NCI-H146 treated with DMSO at 0.1 percent for 48 hours (cell line): ENCODE results near the gene MKLN1.
A peak's percentile ranks its signal among the peaks of the same experiment; 100 is the strongest.
"Not testable (repeated sequence)": the region's sequence is repeated elsewhere in the genome, so short reads cannot be mapped to it uniquely, and the experiment has no call there.

Source experiments
- DNase-seq: peaks from one replicate; lab custom pipeline; 2025; ENCODE audit not compliant: unreplicated experiment; lab: John Stamatoyannopoulos, UW

The MKLN1 gene

DNA sequence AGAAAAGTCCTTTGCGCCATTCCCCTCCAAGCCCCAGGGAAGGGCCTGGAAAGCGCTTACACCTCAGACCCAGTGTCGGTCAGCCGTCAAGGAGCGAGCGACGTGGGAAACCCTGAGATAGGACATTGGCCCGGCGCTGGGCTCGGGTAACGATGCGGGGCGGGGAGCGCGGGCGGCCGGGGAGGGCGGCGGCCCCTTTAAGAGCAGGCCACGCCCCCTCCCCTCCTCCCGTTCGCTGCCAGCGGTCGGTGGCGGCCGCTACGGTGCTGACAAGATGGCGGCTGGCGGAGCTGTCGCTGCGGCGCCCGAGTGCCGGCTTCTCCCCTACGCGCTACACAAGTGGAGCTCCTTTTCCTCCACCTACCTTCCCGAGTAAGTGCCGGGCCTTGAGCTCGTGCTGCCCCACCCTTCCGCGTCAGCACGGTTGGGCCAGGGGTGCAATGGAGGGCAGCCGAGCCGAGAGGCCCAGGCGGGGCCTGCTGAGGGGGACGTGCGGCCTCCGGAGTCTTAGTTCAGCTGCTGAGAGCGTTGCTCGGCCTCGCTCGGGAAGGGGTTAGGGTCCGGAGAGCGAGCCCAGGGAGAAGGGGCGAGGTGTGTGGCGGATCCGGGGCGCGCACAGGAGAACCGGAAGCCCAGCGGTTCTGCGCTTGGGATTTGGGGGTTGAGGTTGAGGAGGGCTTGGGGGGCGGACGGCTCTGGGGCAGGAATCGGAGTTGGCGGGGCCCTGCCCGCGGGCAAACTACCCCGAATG lies at the start of gene MKLN1:
Gene MKLN1 (plus strand): TSS at position 251 of the 751 bp plus-strand sequence. CDS start 24 bp downstream, at position 275.
- DNase-seq = peak; percentile 83

DNA sequence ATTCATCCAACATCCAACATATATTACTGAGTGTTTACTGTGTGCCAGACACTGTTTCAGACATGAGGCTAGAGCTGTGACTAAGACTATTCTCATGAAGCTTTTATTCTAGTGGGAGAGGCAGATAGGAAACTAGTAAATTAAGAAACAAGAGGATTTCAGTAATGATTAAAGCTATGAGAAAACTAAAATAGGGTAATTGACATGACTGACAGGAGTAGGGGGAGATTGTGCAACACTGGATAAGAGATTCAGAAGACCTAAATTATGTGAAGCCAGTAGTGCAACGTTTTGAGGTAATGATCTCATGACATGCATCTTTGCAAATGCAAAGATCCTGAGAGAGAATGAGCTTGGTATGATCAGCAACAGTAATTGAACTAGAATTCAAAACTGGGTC lies 48.6 kb upstream of the MKLN1 start:
- DNase-seq = no peak

DNA sequence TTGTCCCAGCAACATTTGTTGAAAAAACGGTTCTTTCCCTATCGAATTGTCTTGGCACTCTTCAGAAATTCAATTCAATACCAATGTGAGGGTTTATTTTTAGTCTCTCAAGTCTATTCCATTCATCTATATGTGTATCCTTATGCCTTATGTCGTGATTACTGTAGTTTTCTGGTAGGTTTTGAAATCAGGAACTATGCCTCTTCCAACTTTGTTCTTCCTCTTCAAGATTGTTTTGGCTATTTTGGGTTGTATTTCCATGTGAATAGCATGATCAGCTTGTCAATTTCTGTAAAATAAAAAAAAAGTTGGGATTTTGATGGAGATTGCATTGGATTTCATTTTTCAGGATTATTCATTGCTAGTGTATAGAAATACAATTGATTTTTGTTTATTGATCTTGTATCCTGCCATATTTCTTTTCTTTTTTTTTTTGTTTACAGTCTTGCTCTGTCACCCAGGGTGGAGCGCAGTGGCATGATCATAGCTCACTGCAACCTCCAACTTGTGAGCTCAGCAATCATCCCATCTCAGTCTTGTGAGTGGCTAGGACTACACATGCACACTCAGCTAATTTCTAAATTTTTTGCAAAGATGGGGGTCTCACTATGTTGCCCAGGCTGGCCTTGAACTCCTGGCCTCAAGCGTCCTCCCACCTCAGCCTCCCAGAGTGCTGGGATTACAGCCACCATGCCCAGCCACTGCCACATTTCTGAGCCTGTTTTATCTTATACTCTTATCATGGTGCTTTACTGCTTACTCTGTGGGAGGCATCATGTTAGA lies 46.2 kb upstream of the MKLN1 start:
- no peak for DNase-seq

DNA sequence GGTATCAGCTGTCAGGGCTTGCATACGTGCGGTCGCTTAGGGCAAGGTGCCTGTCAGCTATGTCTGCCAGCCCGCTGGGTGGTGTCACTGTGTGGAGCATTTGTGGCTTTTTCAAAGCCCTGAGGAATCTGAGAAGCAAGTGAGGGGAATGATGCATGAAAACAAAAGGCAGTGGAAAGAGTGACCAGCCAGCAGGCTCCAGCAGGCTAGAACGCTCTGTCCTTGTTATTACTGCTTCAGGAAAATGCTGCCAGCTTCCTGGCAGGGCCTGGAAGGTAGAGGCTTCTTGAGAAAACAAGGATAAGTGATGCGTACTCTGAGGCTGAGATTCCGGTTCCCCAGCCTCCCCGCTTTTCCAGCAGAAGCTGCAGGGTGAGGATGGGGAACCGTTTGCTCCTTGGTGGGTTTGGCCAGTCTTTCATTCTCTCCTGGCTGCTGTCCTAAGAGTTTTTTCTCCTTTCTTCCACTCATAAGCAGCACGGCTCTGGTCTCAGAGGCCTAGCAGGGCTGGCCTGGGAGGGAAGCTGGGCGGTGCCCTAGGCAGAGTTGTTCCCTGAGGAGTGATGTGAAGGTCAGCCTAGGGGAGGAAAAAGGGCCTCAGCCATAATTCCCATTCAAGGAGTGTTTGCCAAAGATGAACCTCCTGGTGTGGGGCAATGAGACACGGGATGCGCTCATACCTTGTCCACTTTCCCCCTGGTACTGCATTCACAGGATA lies 42.8 kb upstream of the MKLN1 start:
- DNase-seq = peak; percentile 51

DNA sequence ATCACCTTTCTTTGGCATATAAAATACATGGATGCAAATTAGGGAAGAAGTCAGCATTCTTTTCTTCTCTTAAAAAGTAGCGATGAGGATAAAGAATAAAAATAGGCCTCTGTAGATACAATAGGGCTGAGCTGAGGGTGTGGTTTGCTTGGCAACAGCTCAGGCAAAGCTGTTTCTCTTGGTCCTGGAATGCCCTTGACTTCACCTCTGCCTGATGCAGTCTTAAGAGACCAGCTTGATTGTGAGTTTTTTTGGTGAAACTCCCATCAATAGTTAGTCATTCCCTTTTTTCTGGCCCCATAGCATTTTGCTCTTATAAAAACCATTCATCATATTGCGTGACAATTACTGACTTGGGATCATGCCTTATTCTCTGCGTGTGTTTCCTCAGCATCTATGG lies 42.1 kb upstream of the MKLN1 start:
- no peak for DNase-seq

DNA sequence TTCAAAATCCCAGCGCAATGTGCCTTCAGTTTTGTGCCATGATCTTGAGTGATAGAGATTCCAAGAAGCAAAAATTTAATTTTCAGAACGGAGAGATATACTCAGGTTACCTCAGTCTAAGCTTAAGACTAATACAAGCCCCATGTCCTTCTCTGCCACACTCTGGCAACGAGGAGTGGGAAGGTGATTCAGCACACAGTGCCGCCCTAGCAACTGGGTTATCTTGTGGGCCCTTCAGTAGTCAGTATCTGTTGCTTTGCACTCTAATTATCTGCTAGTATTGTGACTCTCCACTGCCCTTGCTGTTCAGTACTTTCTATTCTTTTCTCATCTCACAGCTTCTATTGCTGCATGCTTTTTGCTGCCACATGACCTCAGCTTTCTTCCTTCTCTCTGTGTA lies 39.2 kb upstream of the MKLN1 start:
- no peak for DNase-seq

DNA sequence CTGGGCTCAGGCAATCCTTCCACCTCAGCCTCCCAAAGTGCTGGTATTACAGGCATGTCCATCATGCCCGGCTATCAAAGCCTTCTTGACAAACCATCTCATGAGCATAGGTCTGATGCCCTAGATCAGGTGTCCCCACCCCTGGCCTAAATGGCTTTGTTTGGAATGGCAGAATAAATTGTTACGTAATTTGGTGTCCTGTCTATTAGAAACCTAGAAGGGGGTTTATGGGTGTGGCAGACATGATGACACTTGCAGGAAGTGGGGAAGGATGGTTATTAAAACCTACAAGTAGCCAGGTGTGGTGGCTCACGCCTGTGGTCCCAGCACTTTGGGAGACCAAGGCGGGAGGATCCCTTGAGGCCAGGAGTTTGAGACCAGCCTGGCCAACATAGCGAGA lies 38.6 kb upstream of the MKLN1 start:
- no peak for DNase-seq

DNA sequence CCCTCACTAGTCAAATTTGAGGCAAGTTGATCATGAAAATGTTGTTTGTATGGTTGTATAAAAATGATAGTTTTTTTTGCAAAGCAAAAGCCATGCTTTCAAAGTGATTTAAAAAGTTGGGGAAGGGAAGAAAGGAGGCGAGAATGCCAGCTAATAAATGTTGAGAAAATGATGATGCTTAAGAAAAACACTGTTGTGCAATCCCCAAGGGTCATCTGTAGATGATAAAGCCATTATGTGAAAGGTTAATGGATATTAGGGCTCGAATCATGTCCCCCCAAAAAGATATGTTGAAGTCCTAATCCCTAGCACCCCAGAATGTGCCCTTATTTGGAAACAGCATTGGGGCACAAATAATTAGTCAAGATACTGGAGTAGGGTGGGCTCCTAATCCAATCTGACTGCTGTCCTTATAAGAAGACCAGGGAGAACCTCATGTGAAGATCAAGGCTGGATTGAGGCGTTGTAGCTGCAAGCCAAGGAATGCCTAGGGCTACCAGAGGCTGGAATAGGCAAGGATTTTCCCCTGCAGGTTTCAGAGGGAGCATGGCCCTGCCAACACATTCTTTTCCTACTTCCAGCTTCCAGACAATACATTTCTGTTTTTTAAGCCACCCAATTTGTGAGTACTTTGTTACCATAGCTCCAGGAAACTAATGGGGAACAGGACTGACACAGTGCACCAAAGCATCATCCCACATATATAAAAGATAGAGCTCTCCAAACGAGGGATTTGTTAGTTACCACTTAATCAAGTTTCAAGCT lies 35.4 kb upstream of the MKLN1 start:
- no peak for DNase-seq

DNA sequence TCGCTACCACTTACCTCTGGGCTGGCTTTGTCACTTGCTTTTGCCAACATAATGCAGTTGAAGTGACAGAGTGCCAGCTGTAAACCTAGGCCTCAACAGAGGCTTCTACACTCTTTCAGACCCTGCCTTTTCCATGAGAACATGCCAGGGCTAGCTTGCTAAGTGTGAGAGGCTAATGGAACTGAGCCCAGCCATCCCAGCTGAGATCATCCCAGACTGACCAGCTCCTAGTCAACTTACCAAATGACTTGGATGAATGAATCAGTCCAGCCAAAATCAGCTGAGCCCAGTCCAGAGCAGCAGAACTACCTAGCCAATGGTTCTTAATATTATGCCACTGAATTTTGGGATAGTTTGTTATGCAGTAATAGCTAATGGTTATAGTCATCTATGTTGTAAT lies 34.7 kb upstream of the MKLN1 start:
- DNase-seq = no peak

DNA sequence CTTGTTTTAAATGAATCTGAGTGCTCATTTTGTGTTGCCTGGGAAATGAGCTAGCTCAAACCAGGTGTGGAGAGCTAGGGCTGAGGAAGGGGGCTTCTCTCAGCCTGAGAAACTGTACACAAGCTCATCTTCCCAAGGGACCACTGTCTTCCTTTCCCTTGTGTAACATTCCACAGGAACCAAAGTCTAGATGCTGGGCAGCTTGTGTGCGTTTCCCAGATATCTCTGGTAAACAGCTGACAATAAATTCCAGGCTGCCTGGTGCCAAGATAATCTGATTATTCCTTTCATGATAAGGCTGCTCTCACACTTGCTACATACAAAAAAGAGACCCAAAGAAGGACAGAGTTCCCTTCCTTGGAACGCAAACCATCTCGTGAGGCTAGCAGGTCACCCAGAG lies 33.1 kb upstream of the MKLN1 start:
- no peak for DNase-seq

DNA sequence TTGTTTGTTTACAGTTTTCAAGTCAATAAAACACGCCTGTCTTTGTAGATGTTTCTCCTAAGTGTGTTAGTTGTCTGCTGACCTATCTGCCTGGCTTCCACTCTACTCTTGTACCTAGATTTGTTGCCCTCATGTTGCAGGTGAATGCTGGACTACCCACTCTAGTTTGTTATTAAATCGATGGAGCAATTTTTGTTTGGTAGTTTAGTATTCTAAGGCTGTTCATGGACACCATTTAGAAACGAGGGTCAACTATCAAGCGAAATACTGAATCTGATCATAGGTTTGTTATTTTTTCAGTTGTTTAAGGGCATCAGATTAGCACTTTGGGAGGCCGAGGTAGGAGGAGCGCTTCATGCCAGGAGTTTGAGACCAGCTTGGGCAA lies 29.1 kb upstream of the MKLN1 start:
- DNase-seq = no peak

DNA sequence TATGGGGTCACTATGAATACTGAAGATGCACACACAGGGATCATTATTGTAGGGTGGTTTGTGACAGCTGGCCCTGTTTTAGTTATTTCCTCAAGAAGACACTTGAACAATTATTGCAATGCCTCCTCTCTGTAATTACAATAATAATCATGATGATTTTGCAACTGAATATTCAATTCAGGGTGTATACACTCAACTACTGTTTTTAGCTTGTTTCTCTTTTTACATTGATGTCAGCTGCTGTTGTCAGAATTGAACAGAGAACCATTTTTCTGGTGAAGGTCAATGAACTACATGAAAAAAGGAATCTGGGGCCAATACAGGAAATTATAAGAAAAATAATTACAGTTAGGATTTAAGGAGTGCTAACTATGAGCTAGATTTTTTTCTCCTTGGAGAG lies 28.6 kb upstream of the MKLN1 start:
- DNase-seq = no peak

DNA sequence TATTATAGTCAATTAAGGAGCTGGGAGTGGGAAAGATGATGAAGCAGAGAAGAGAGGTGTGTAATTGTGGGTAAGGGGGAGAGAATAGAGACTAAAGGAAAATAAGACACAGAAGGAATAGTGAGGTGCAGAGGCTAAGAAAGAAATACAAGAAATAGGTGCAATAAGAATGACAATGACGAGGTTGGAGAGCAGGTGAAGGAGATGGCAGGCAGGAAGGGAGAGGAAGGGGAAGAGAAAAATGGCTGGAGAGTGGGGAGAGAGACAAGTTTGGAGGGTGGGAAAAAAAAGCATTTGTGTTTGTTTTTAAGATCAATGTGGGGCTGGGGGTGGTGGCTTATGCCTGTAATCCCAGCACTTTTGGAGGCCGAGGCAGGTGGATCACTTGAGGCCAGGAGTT lies 27.6 kb upstream of the MKLN1 start:
- DNase-seq = no peak

DNA sequence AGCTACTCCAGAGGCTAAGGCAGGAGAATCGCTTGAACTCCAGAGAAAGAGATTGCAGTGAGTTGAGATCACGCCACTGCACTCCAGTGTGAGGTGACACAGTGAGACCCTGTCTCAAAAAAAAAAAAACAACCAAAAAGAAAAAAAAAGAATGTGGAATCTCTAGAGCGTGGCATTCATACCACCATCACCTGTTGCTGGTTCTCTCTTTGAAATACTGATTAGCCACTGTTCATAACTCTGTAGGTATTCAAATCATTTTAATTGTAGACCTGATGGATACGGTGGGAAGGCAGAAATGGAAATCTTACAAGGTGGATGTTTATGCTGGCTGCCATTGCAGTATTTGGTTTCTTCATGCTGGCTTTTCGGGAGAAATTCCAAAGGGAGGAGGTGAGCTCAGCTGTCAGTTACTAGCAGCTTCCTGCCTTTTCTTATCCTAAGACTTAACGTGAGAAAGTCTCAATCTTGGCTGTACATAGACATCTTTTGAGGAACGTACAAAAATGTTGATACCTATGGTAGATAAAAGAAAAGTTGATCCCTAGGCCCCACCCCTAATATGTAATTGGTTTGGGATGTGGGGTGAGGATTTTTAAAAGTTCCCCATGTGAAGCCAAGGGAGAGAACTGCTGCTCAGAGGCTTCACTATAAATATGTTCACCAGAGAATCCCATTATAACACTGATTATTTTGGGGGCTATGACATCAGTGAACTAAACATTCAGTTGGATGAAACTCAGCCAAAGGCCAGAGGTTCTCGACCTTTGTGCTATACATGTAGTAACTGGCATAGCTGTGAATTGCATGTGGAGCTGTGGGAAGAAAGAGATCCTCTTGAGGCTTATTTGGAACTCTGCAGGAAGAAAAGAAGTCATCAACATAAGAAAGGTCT lies 26.9 kb upstream of the MKLN1 start:
- no peak for DNase-seq

DNA sequence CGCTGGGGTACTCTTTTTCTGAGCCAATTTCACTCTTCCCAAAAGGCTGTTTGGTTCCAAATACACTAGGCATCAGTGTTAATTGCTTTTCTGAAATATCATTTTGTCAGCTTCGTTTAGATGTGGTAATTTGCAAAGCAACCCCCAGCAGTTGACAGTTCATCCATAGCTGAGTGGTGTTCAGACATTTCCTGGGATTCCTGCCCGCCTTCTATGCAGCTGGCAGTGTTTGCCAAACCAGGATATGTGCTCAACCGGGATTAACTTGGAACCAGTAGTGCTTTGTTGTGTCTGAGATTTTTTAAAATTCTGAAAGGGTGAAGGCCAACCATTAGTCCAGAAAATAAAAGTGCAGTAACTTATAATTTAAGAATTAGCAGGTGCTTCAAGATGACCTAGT lies 25.2 kb upstream of the MKLN1 start:
- no peak for DNase-seq

DNA sequence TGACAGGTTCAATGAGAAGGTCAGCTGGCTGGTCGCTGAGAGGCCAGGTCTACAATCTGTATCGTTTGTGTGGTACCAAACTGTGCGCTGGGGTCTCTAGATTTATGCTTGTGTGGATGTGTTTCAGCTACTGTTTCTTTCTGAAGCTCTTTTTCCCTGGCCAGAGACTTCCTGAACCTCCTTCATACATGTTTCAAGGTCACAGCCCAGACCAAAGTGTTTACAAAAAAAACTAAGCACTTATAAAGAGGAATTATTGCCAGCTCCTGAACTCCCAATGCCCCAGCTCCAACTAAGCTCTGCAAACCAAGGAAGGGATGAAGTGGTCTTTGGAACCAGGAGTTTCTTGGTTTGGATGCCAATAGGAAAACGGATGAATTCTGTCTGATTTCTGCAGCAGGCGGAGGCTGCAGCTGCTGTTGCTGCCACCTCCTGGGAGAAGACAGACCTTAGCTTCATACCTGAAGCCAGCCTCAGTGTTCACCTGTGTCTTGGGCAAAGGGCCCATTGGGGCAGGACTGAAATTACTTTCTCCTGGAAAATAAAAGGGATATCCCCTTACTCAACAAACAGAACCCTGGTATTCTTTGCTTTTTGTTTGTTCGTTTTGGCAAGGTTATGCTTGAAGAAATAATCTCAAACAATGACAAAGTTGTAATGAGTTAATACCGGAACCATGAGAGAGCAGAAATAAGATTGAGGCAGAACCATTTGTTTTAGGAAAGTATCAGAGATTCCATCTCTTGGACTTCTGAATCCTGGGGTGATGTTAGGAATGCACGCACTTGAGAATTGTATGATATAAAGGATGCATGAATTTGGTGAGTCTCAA lies 24.6 kb upstream of the MKLN1 start:
- peak; percentile 20 for DNase-seq

DNA sequence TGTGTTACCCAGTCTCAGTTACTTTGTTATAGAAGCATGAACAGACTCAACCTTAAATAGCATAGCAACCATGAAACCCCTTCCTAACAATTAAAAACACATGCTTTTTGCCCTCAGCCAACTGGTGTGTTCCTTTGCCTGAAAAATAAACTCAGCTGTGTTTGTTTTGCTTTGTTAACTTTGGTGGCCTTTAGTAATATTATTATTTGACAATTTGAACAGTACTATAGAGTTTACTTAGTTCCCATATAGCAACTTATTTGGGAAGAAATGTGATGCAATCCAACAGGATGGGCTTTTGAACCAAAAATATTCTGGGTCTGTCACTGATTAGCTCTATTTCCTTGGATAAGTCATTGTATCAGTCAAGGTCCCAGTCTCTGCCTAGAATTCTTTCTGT lies 22.5 kb upstream of the MKLN1 start:
- no peak for DNase-seq

DNA sequence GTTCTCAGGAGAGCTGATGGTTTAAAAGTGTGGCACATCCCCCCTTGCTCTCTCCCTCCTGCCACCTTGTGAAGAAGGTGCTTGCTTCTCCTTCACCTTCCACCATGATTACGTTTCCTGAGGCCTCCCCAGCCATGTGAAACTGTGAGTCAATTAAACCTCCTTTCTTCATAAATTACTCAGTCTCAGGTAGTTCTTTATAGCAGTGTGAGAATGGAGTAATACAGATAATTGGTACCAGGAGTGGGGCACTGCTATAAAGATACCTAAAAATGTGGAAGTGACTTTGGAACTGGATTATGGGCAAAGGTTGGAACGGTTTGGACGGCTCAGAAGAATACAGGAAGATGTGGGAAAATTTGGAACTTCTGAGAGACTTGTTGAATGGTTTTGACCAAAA lies 21.6 kb upstream of the MKLN1 start:
- DNase-seq = not testable (repeated sequence)

DNA sequence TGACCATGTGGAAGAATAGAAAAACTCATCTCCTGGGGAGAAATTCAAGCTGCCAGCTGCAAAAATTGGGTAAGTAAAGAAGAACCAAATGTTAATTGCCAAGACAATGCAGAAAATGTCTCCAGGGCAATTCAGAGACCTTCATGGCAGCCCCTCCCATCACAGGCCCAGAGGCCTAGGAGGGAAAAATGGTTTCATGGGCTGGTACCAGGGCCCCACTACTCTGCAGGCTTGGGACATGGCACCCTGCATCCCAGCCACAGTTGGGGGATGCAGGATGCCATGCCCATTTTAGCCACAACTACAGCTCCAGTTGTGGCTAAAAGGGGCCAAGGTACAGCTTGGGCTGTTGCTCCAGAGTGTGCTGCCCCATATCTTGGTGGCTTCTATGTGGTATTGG lies 20.9 kb upstream of the MKLN1 start:
- no peak for DNase-seq
